NCI-H345 treated with DMSO at 0.1 percent for 48 hours (cell line): ENCODE data around the gene NPC2.

Experiments used
- DNase-seq: peaks from one replicate; lab custom pipeline; 2025; ENCODE audit not compliant: unreplicated experiment; lab: John Stamatoyannopoulos, UW

Gene NPC2

GRCh38 chr14:74519316-74520074 lies 26.4 kb upstream of the NPC2 start:
- no peak for DNase-seq

GRCh38 chr14:74518221-74518620 lies 25.1 kb upstream of the NPC2 start:
- DNase-seq, result no peak

- DNase-seq, result no peak
Observed at GRCh38 chr14:74517731-74518130, 24.6 kb upstream of the NPC2 start.

GRCh38 chr14:74516451-74517160 lies 23.5 kb upstream of the NPC2 start:
- no peak for DNase-seq

- no peak for DNase-seq
Observed at GRCh38 chr14:74515891-74516412, 22.8 kb upstream of the NPC2 start.

- DNase-seq, result no peak
Observed at GRCh38 chr14:74514471-74514941, 21.4 kb upstream of the NPC2 start.

DNA sequence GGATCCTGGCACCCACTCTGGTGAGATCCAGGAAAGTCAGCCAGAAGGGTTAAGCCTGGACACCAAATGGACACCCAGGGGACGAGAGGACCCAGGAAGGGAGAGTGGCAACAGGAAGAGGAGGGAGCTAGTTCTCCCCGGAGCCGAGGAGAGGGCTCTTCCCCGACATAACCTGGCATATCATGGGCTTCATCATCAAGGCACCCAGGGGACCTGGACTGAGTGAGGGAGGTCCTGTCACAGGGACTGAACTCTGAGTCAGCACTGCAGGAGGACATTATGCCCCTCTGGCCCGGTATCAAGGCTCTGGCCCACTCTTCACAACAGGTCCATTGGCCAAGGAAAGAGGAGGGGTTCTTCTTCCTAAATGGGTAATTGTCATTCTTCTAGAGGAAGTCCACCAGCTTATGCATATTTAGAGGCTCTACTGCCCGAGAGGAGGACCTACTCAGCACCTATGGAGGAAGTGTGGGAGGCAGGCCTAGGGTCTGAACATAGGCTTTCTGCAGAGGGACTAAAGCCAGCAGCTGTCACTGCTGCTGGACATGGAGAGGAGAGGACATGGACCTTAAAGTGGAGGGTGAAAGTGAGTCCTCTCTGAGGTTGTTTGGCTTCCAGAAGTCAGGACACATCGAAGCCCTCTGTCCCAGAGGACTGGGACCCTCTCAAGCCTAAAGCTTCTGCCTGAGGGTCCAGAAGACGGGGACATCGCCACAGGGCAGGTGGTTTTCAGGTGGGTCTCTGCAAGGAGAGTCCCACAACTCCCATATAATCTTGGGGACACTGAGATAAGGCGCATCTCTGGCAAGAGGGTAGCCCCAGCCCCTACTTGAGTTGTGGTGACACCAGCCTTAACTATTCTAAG lies 19.1 kb upstream of the NPC2 start:
- no peak for DNase-seq

GRCh38 chr14:74510959-74511409 lies 17.9 kb upstream of the NPC2 start:
- DNase-seq, result no peak

DNA sequence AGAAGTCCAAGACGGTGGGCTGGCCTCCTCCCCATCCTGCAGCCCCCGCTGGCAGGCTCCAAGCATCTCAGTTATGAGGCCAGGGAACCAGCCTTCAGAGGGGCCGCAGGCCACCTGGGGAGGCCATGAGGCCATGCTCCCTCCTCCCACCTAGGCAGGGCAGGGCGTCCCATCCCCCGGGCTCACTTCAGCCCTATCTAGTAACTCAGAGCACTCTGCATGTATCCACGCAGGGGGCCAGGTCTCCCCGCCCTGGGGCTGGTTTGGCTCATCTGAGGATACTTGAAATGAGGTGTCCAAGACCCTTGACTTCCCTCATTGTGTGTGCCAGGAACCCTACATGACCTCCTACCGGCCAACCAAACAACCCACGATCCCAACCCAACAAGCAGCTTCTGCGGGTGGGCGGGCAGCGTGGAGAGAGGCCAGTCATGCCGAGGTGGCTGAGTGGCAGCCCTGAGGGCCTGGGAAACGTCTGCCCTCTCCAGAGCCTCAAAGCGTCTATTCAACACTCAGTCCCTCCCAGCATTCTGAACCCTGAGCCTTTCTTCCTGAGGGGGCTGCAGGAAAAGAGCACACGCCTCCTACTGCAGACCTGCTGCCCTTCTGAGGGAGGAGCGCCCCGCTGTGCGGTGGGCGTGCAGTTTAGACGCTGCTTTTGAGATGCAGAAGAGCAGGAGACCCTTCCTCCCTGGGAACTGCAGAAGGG lies 17.3 kb upstream of the NPC2 start:
- no peak for DNase-seq

DNA sequence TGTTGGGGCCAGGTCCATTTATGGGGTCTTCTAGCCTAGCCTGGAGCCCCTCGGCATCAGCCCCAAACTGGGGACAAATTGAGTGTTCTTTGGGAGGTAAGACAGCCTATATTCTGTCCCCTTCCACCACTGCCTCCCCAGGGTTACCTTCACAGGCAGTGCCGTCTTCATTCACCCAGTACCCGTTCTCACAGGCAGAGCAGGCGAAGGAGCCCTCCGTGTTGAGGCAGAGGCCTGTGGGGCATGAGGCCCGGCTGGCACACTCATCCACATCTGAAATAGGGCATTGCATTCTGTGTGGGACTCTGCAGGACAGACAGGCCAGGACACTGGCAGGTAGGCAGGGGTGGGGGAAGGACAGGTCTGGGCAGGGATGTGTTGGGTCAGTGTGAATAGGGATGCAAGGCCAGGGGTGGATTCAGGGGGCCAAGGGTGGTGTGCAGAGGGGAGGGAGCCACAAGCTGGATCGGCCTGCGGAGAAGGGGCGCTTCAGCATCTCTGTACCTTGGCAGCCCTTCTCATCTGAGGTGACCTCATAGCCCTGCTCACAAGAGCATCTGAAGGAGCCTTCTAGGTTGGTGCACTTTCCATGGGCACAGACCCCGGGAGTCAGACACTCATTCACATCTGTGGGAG lies 16.6 kb upstream of the NPC2 start:
- DNase-seq, result no peak

- DNase-seq, result no peak
Observed at GRCh38 chr14:74508844-74509428, 15.8 kb upstream of the NPC2 start.

- DNase-seq, result no peak
Observed at GRCh38 chr14:74508292-74508731, 15.2 kb upstream of the NPC2 start.

DNA sequence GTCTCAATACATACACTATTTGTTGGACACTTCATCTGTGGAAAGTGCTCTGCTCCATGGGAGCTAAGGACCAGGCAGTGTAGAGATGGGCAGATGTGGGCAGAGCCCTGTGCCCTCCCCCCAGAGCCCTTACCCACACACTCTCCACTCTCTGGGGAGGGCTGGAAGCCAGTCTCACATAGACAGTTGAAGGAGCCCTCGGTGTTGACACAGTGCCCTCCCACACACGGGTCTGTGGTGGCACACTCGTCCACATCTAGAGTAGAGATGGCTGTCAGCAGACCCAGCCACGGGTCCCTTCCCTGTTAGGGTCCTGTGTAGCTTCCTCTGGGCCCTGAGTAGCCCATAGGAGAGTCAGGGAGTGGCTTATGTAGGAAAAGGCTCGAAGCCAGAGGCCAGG lies 14.7 kb upstream of the NPC2 start:
- no peak for DNase-seq

DNA sequence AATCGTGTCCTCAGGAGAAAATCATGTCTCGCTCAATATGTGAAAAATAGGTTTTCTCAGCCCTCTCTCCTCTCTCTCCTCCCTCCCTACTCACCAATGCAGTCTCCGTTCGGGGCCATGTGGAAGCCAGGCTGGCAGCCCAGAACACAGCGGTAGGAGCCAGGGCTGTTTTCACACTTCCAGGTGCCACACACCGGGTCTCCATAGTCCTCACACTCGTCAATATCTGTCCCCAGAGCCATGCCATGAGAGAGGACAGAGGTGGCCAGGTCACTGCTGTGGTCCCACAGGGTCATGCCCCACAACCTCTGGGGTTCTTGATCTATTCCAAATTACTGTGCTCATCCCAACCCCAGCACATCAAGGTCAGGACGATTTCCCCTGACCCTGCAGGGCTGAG lies 14.0 kb upstream of the NPC2 start:
- DNase-seq, result no peak

GRCh38 chr14:74506411-74506851 lies 13.3 kb upstream of the NPC2 start:
- no peak for DNase-seq

GRCh38 chr14:74505831-74506230 lies 12.7 kb upstream of the NPC2 start:
- DNase-seq, result no peak

GRCh38 chr14:74504874-74505720 lies 12.0 kb upstream of the NPC2 start:
- no peak for DNase-seq

DNA sequence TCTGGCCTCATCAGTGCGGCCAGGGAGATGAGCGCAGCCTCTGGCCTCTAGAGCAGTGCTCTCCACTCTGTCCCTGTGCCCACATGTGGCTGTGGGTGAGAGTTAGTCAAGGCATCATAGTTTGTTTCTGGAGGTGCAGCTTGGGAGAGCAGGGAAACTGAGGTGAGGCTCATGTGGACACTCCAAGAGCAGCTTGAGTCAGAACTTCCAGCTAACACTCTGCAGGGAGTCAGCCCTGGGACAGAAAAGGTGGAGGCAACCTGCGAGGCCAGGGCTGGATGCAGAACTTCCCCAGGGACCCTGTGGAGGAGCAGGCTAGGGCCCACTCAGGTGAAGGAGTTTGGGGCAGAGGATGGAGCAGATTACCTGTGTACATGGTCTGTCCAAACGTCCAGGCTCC lies 11.3 kb upstream of the NPC2 start:
- no peak for DNase-seq

DNA sequence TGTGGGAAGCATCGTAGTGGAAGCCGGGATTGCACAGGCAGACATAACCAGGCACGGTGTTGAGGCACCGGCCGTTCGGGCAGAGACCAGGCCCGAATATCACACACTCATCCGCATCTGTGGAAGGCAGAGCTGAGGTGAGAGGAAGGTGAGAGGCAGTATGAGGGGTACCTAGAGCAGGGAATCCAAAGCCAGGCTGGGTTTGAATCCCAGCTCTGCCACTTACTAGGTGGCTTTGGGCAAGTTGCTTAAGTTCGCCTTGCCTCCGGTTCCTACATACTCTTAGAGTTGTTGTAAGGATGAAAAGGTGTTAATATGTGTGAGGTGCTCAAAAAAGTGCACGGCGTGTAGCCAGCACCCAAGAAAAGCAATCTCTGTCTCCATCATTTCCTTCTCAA lies 10.8 kb upstream of the NPC2 start:
- DNase-seq, result no peak
